Esophagus squamous epithelium (tissue), 4 donors: ENCODE data around the gene TTC24.

Source experiments
- POLR2A ChIP-seq, 4 donors: fragments of 450-650 bp; IDR thresholded peaks; one replicate each; pipeline ENCODE4 v1.6.1; 2017; ENCODE audit warnings: antibody characterized with exemption in 4 of 4, mild to moderate bottlenecking in 4 of 4, moderate library complexity in 3 of 4
- TF ChIP-seq, protein P1 (sequence below), 6 experiments: fragments of 450-650 bp in 4 of 6; fragments of 200-600 bp in 2 of 6; sonication (generic) in 2 of 6; IDR thresholded peaks; one replicate each; pipeline ENCODE4 v1.5.1; 2016 to 2019; ENCODE audit warnings: antibody characterized with exemption in 6 of 6, mild to moderate bottlenecking in 4 of 6, moderate library complexity in 4 of 6

DNA sequence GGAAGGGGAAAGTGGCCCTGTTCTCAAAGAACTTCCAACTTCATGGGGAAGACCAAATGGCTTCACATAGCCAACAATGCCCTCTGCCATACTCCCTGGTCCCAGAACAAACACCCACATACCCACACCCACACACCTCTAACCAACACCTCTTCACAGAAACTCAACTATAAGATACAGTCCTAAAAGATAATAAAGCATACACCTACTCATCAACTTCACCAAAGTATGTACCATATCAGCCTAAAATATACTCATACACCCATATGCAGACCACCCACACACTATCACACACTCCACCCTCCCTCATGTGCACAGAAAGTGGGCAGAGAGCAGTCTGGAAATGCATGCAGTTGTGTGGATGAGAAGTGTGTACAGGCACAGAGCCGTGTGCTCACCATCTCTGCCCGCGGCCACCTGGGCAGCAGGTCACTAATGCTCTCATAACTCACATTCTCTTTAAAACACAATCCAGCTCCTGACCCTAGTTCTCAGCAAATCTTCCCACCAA, 34.9 kb upstream of the TTC24 start:
- TF ChIP-seq, protein P1, sequence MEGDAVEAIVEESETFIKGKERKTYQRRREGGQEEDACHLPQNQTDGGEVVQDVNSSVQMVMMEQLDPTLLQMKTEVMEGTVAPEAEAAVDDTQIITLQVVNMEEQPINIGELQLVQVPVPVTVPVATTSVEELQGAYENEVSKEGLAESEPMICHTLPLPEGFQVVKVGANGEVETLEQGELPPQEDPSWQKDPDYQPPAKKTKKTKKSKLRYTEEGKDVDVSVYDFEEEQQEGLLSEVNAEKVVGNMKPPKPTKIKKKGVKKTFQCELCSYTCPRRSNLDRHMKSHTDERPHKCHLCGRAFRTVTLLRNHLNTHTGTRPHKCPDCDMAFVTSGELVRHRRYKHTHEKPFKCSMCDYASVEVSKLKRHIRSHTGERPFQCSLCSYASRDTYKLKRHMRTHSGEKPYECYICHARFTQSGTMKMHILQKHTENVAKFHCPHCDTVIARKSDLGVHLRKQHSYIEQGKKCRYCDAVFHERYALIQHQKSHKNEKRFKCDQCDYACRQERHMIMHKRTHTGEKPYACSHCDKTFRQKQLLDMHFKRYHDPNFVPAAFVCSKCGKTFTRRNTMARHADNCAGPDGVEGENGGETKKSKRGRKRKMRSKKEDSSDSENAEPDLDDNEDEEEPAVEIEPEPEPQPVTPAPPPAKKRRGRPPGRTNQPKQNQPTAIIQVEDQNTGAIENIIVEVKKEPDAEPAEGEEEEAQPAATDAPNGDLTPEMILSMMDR (IDR thresholded peaks at IDR 0.05): no peak
- no peak for TF ChIP-seq POLR2A (IDR thresholded peaks at IDR 0.05)
